Testis (tissue), 3 donors: ENCODE measurements around the gene RFPL1. TPM values are rescaled to one million over a fixed set of nuclear protein-coding genes. Genes with fewer than 3 reads are reported as not detected.
"Not testable (repeated sequence)": the region's sequence is repeated elsewhere in the genome, so short reads cannot be mapped to it uniquely, and the experiment has no call there.

Experiments
- DNase-seq: peaks from one replicate; pipeline ENCODE4 v3.0.0-alpha.2; 2019
- H3K27ac ChIP-seq, 2 donors: fragments of 200-600 bp; sonication (generic); one replicate each; pipeline ENCODE4 v1.5.1; 2019
- H3K27me3 ChIP-seq: fragments of 200-600 bp; sonication (generic); one replicate; pipeline ENCODE4 v1.5.1; 2019
- H3K36me3 ChIP-seq: fragments of 200-600 bp; sonication (generic); one replicate; pipeline ENCODE4 v1.5.1; 2017; ENCODE audit warnings: low read depth; ENCODE audit errors: missing control alignments
- H3K4me1 ChIP-seq: fragments of 200-600 bp; sonication (generic); one replicate; pipeline ENCODE4 v1.5.1; 2019
- H3K4me3 ChIP-seq, 2 donors: fragments of 200-600 bp; sonication (generic); one replicate each; pipeline ENCODE4 v1.5.1; 2017 to 2019
- H3K9me3 ChIP-seq: fragments of 200-600 bp; sonication (generic); one replicate; pipeline ENCODE4 v1.5.1; 2017
- CTCF ChIP-seq, 3 experiments: fragments of 450-650 bp in 2 of 3; fragments of 200-600 bp in 1 of 3; sonication (generic) in 1 of 3; IDR thresholded peaks; one replicate each; pipeline ENCODE4 v1.5.1; 2016 to 2019; ENCODE audit warnings: antibody characterized with exemption in 3 of 3, mild to moderate bottlenecking in 2 of 3, moderate library complexity in 1 of 3
- POLR2A ChIP-seq: fragments of 450-650 bp; IDR thresholded peaks from one replicate; pipeline ENCODE4 v1.6.1; 2017; ENCODE audit warnings: antibody characterized with exemption, mild to moderate bottlenecking, moderate library complexity
- WGBS, 2 donors: methylation state at CpG; one replicate each; pipeline ENCODE4 v1.1.5; 2018; 5-methylcytosine and 5-hydroxymethylcytosine counted together
- intact Hi-C: fragments of 100-400 bp; cut with DNase I; formaldehyde crosslinking; loops from one replicate; pipeline ENCODE4 v1.15.1; 2023; ENCODE audit warnings: low total_unique reads
- polyA plus RNA-seq: library from polyadenylated mRNA; stranded (reverse); fragments of 350-450 nt; fragmentation: Illumina TruSeq; extraction: RNeasy Lipid Tissue Mini Kit (QIAGEN cat#74804); gene quantifications from one replicate; pipeline ENCODE4 v1.2.3, GENCODE V29; 2014; ENCODE audit warnings: low read depth, low replicate concordance; ENCODE audit not compliant: insufficient read depth
- total RNA-seq, 2 donors: library from RNA; depleted of rRNA; stranded (reverse); fragments of >200 nt; gene quantifications; one replicate each; pipeline ENCODE4 v1.2.3, GENCODE V29; 2016

RFPL1 gene
- total and polyA plus RNA-seq, 3 donors from 2014 or later, result 0.37 to 1.4 (median 0.71) TPM

DNA sequence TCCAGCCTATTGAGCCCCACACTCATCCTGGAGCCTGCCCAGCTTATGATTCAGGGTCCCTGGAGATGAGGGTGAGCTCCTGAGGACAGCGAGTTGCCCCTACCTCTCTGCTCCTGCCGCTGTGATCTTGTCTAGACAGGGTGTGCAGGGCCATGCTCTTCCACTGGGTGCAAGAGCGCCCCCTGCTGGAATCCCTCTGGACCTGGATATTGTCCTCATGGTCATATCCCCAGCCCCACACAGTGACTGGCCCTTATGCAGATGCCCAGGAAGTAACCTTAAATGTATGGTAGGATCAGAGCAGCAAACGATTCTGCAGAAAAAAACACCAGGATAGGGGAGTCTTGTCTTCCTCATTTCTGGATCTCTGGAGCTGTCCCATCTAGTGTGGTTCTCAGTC lies 25.6 kb upstream of the RFPL1 start:
- not testable (repeated sequence) for DNase-seq, H3K27me3 ChIP-seq

GRCh38 chr22:29414951-29415591 lies 23.3 kb upstream of the RFPL1 start:
- H3K27me3 ChIP-seq, H3K36me3 ChIP-seq, H3K27ac ChIP-seq, intact Hi-C loops, DNase-seq, H3K9me3 ChIP-seq, H3K4me1 ChIP-seq: not testable (repeated sequence)
- H3K4me3 ChIP-seq, result peak overlapping the region in 1 of 2 donors; percentile 8
- 60% methylated on average over 22 to 23 of the region's 23 CpGs for WGBS, 2 donors

More for the DNA sequence above, 25.6 kb upstream of the RFPL1 start:
- peak in 1 of 3 experiments; percentile 34 for TF ChIP-seq CTCF (IDR thresholded peaks at IDR 0.05)
- H3K36me3 ChIP-seq, H3K4me3 ChIP-seq, intact Hi-C loops, H3K4me1 ChIP-seq, H3K27ac ChIP-seq, H3K9me3 ChIP-seq: not testable (repeated sequence)
- WGBS, 2 donors, result 43 to 54% methylated on average over 2 to 4 of the region's 4 CpGs

GRCh38 chr22:29418704-29419103 lies 19.7 kb upstream of the RFPL1 start:
- DNase-seq, result not testable (repeated sequence)

GRCh38 chr22:29426476-29426875 lies 11.9 kb upstream of the RFPL1 start:
- no peak for DNase-seq
- H3K27ac ChIP-seq, result no peak overlapping the region
- no peaks in the 10 kb centered on the region for H3K4me1 ChIP-seq
- no peaks in the 10 kb centered on the region for H3K36me3 ChIP-seq
- no peaks in the 10 kb centered on the region for H3K9me3 ChIP-seq
- no peak overlapping the region for H3K4me3 ChIP-seq
- 90 to 92% methylated on average over 7 of the region's 7 CpGs for WGBS, 2 donors
- TF ChIP-seq POLR2A (no peak), CTCF (IDR thresholded peaks at IDR 0.05) (no peak)
- intact Hi-C loops, result no loop called here
- no peaks in the 10 kb centered on the region for H3K27me3 ChIP-seq

More at GRCh38 chr22:29418704-29419103, 19.7 kb upstream of the RFPL1 start:
- H3K4me1 ChIP-seq, intact Hi-C loops, H3K9me3 ChIP-seq, H3K27ac ChIP-seq, H3K27me3 ChIP-seq, H3K4me3 ChIP-seq, H3K36me3 ChIP-seq: not testable (repeated sequence)
- 64 to 76% methylated on average over 5 of the region's 5 CpGs for WGBS, 2 donors

DNA sequence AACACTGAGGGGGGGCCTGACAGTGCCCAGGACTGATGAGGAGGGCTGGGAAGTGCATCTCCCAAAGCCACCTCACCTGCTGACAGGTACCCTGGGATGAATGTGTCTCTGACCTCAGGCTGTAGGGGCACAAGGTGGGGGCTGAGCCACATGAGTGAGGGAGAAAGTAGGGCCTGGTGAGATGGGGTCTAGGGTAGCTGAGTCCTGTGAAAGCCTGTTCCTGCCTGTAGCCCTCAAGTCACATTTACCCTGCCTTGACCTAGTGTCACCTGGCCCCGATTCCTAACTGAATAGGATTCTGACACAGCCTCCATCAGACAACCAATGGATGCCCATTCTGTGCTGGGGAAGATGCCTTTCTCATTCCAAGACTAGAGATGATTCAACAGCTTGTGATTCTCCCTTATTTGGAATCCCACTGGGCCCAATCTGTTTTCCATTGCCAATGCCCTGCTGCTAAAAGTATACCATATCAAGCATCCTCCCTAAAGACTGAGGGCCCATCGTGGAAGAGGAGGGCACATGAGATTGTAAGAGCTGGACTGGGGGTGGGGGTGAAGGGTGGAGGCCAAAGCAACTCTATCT lies 11.1 kb upstream of the RFPL1 start:
- H3K9me3 ChIP-seq, result no peaks in the 10 kb centered on the region

More for the DNA sequence above, 11.1 kb upstream of the RFPL1 start:
- TF ChIP-seq CTCF (IDR thresholded peaks at IDR 0.05) (no peak), POLR2A (no peak)
- H3K4me3 ChIP-seq, result no peak overlapping the region
- 85 to 93% methylated on average over 2 of the region's 2 CpGs for WGBS, 2 donors
- H3K4me1 ChIP-seq, result no peaks in the 10 kb centered on the region
- H3K36me3 ChIP-seq, result no peaks in the 10 kb centered on the region
- H3K27ac ChIP-seq, result no peak overlapping the region
- intact Hi-C loops, result no loop called here
- DNase-seq, result no peak
- no peaks in the 10 kb centered on the region for H3K27me3 ChIP-seq
